T-cell (primary cell): ENCODE data around the gene KIF3A. TPM values are rescaled to one million over a fixed set of nuclear protein-coding genes. Genes with fewer than 3 reads are reported as not detected.
A peak's percentile ranks its signal among the peaks of the same experiment; 100 is the strongest.

ENCODE experiments used
- ATAC-seq, 4 experiments: fragments of 200-7000 bp in 3 of 4; fragments of 150-1000 bp in 1 of 4; cut with Tn5 transposase; replicated peaks in 1 of 4; 1 replicate in 3 of 4; 2 replicates in 1 of 4; pipeline ENCODE4 v1.10.0; 2021; ENCODE audit warnings: moderate library complexity in 3 of 4, mild to moderate bottlenecking in 2 of 4, moderate number of reproducible peaks in 1 of 4
- CTCF ChIA-PET, 2 donors: fragments of 300-600 bp; sonication (Branson Sonifier 250); formaldehyde crosslinking; loops; one replicate each; lab custom pipeline; 2022; ENCODE audit warnings: antibody characterized with exemption in 2 of 2; lab: Charles Lee
- POLR2A ChIA-PET, 2 donors: fragments of 300-600 bp; sonication (Branson Sonifier 250); formaldehyde crosslinking; loops; one replicate each; lab custom pipeline; 2022; ENCODE audit warnings: antibody characterized with exemption in 2 of 2; lab: Charles Lee
- DNase-seq, 35 experiments: peaks; one replicate each; pipeline versions ENCODE4 v3.0.0 to v3.0.0-alpha.2; 2013 to 2023
- H3K27ac ChIP-seq: one replicate; pipeline ENCODE4 v1.5.1; 2013; ENCODE audit warnings: low read length
- H3K27me3 ChIP-seq, 2 experiments: replicated peaks in 1 of 2; 1 replicate in 1 of 2; 2 replicates in 1 of 2; pipeline versions ENCODE4 v1.6.1 to v1.7.0; 2013; ENCODE audit warnings: low read length in 1 of 2, mixed read lengths in 1 of 2; ENCODE audit not compliant: control insufficient read depth in 2 of 2, insufficient read depth in 2 of 2; ENCODE audit errors: extremely low read depth in 1 of 2
- H3K36me3 ChIP-seq, 2 donors: 1 replicate in 1 of 2; 2 replicates in 1 of 2; pipeline versions ENCODE4 v1.6.1 to v1.7.0; 2013; ENCODE audit warnings: low read length in 1 of 2; ENCODE audit not compliant: control insufficient read depth in 2 of 2, insufficient read depth in 1 of 2; ENCODE audit errors: extremely low read depth in 1 of 2
- H3K4me1 ChIP-seq, 2 experiments: 1 replicate in 1 of 2; 2 replicates in 1 of 2; pipeline versions ENCODE4 v1.6.1 to v1.7.0; 2013; ENCODE audit warnings: low read length in 2 of 2, mixed read lengths in 1 of 2; ENCODE audit not compliant: insufficient read depth in 2 of 2, control insufficient read depth in 1 of 2; ENCODE audit errors: extremely low read depth in 1 of 2
- H3K4me3 ChIP-seq, 2 donors: 1 replicate in 1 of 2; 2 replicates in 1 of 2; pipeline versions ENCODE4 v1.5.1 to v1.7.0; 2013; ENCODE audit warnings: mild to moderate bottlenecking in 2 of 2, low read length in 1 of 2, moderate library complexity in 1 of 2; ENCODE audit not compliant: control insufficient read depth in 1 of 2; ENCODE audit errors: extremely low read depth in 1 of 2
- H3K9me3 ChIP-seq: 2 replicates; pipeline ENCODE4 v1.7.0; 2013
- H3K27ac Mint-ChIP-seq, 2 donors: one replicate each; pipeline ENCODE4 v1.8.0; 2020 to 2021; ENCODE audit warnings: mild to moderate bottlenecking in 2 of 2, mixed read lengths in 2 of 2
- H3K27me3 Mint-ChIP-seq, 2 donors: one replicate each; pipeline ENCODE4 v1.8.0; 2021 to 2022; ENCODE audit warnings: mixed read lengths in 2 of 2
- H3K36me3 Mint-ChIP-seq: one replicate; pipeline ENCODE4 v1.8.0; 2021; ENCODE audit warnings: mixed read lengths
- H3K4me1 Mint-ChIP-seq, 3 donors: one replicate each; pipeline ENCODE4 v1.8.0; 2020 to 2022; ENCODE audit warnings: mixed read lengths in 3 of 3, mild to moderate bottlenecking in 1 of 3
- H3K4me3 Mint-ChIP-seq, 3 donors: one replicate each; pipeline ENCODE4 v1.8.0; 2020 to 2022; ENCODE audit warnings: mild to moderate bottlenecking in 3 of 3, mixed read lengths in 3 of 3, moderate library complexity in 3 of 3
- H3K9me3 Mint-ChIP-seq, 3 donors: one replicate each; pipeline ENCODE4 v1.8.0; 2020 to 2022; ENCODE audit warnings: mixed read lengths in 3 of 3
- WGBS: methylation state at CpG from one replicate; pipeline ENCODE4 v1.1.5; 2013; ENCODE audit warnings: missing lambda C conversion rate; ENCODE audit not compliant: insufficient coverage; 5-methylcytosine and 5-hydroxymethylcytosine counted together
- total RNA-seq, 35 experiments: library from RNA in 6 of 35; stranded (reverse) in 6 of 35; fragments of 120-200 nt in 1 of 35; gene quantifications; one replicate each; pipeline versions ENCODE4 v1.2.1 to v1.2.4 and lab custom pipeline; 2013 to 2026

KIF3A gene
- total RNA-seq, 5 donors from 2014 or later (not counting 1 experiment from before 2014, with no cell fraction given) = 13.8 to 15.9 (median 15.2) TPM

- no peak overlapping the region for H3K27ac Mint-ChIP-seq
- 97% methylated on average over 9 of the region's 13 CpGs for WGBS
- peaks cover 0 to 2% (median 0%) of the 10 kb centered on the region in 3 donors for H3K4me1 Mint-ChIP-seq
- no peak for DNase-seq
- H3K9me3 Mint-ChIP-seq = no peaks in the 10 kb centered on the region
- POLR2A ChIA-PET = no interaction called here
- no peaks in the 10 kb centered on the region for H3K4me1 ChIP-seq
- H3K27me3 Mint-ChIP-seq = no peaks in the 10 kb centered on the region
- H3K27ac ChIP-seq = no peak overlapping the region
- peaks cover 15% of the 10 kb centered on the region for H3K36me3 Mint-ChIP-seq
- H3K36me3 ChIP-seq = peaks cover 5 to 8% of the 10 kb centered on the region in 2 donors
- CTCF ChIA-PET = no interaction called here
- no peak for ATAC-seq
- no peaks in the 10 kb centered on the region for H3K27me3 ChIP-seq
- H3K4me3 Mint-ChIP-seq = no peak overlapping the region
- no peak overlapping the region for H3K4me3 ChIP-seq
- H3K9me3 ChIP-seq = no peaks in the 10 kb centered on the region
Observed at GRCh38 chr5:132758451-132758850, 21.1 kb upstream of the KIF3A start.

GRCh38 chr5:132756542-132756941 lies 19.2 kb upstream of the KIF3A start:
- ChIA-PET CTCF (interaction anchor here in 1 of 2 donors (1.7 kb wide), 1 partner anchor 61 kb away, joined by 3 read pairs; no protein-coding TSS in a partner anchor), POLR2A (no interaction called here)
- Histone ChIP-seq H3K9me3 (no peaks in the 10 kb centered on the region), H3K4me1 (no peaks in the 10 kb centered on the region), H3K27ac (no peak overlapping the region), H3K27me3 (no peaks in the 10 kb centered on the region), H3K36me3 (peaks cover 5 to 8% of the 10 kb centered on the region in 2 donors), H3K4me3 (no peak overlapping the region)
- ATAC-seq (no peak), DNase-seq (peak in 1 of 35 experiments; percentile 1)
- WGBS = 100% methylated on average over 2 of the region's 5 CpGs
- Mint-ChIP-seq H3K4me1 (peaks cover 1 to 6% (median 4%) of the 10 kb centered on the region in 3 donors), H3K27me3 (no peaks in the 10 kb centered on the region), H3K27ac (no peak overlapping the region), H3K36me3 (peaks cover 24% of the 10 kb centered on the region), H3K4me3 (no peak overlapping the region), H3K9me3 (no peaks in the 10 kb centered on the region)

GRCh38 chr5:132754947-132755346 lies 17.6 kb upstream of the KIF3A start:
- Mint-ChIP-seq H3K9me3 (no peaks in the 10 kb centered on the region), H3K27ac (no peak overlapping the region), H3K4me1 (peaks cover 6 to 14% (median 10%) of the 10 kb centered on the region in 3 donors), H3K27me3 (no peaks in the 10 kb centered on the region), H3K4me3 (no peak overlapping the region), H3K36me3 (peaks cover 20% of the 10 kb centered on the region)
- no peak for DNase-seq
- no peak overlapping the region for H3K4me3 ChIP-seq
- H3K4me1 ChIP-seq = no peaks in the 10 kb centered on the region
- H3K9me3 ChIP-seq = no peaks in the 10 kb centered on the region
- peak in 1 of 4 experiments; percentile 44 for ATAC-seq
- ChIA-PET POLR2A (no interaction called here), CTCF (interaction anchor here in 1 of 2 donors (0.9 kb wide), 1 partner anchor 65 kb away, joined by 3 read pairs; no protein-coding TSS in a partner anchor)
- no peaks in the 10 kb centered on the region for H3K27me3 ChIP-seq
- no peak overlapping the region for H3K27ac ChIP-seq
- peaks cover 5 to 13% of the 10 kb centered on the region in 2 donors for H3K36me3 ChIP-seq

GRCh38 chr5:132754111-132754510 lies 16.8 kb upstream of the KIF3A start:
- no peaks in the 10 kb centered on the region for H3K27me3 ChIP-seq
- WGBS = 100% methylated on average over 3 of the region's 4 CpGs
- Mint-ChIP-seq H3K4me3 (no peak overlapping the region), H3K9me3 (no peaks in the 10 kb centered on the region), H3K36me3 (peaks cover 20% of the 10 kb centered on the region), H3K27ac (no peak overlapping the region), H3K27me3 (no peaks in the 10 kb centered on the region), H3K4me1 (peaks cover 6 to 14% (median 14%) of the 10 kb centered on the region in 3 donors)
- ChIA-PET POLR2A (no interaction called here), CTCF (interaction anchor here in 1 of 2 donors (0.7 kb wide), 1 partner anchor 39 kb away, joined by 3 read pairs; no protein-coding TSS in a partner anchor)
- no peaks in the 10 kb centered on the region for H3K9me3 ChIP-seq
- DNase-seq = no peak
- no peak for ATAC-seq
- H3K4me3 ChIP-seq = no peak overlapping the region
- no peaks in the 10 kb centered on the region for H3K4me1 ChIP-seq
- no peak overlapping the region for H3K27ac ChIP-seq
- peaks cover 5 to 7% of the 10 kb centered on the region in 2 donors for H3K36me3 ChIP-seq

GRCh38 chr5:132753135-132753987 lies 16.0 kb upstream of the KIF3A start:
- CTCF ChIA-PET = no interaction called here
- POLR2A ChIA-PET = no interaction called here

GRCh38 chr5:132752581-132753125 lies 15.3 kb upstream of the KIF3A start:
- Mint-ChIP-seq H3K27me3 (no peaks in the 10 kb centered on the region), H3K9me3 (no peaks in the 10 kb centered on the region), H3K4me3 (no peak overlapping the region), H3K4me1 (peaks cover 6 to 21% (median 20%) of the 10 kb centered on the region in 3 donors), H3K36me3 (peaks cover 20% of the 10 kb centered on the region), H3K27ac (no peak overlapping the region)
- DNase-seq (no peak), ATAC-seq (no peak)
- Histone ChIP-seq H3K27me3 (no peaks in the 10 kb centered on the region), H3K9me3 (no peaks in the 10 kb centered on the region), H3K36me3 (peaks cover 3 to 7% of the 10 kb centered on the region in 2 donors), H3K4me1 (peaks cover 0 to 7% of the 10 kb centered on the region in 2 experiments), H3K4me3 (no peak overlapping the region), H3K27ac (no peak overlapping the region)
- CTCF ChIA-PET = interaction anchor here in 1 of 2 donors (0.7 kb wide), 1 partner anchor 42 kb away, joined by 3 read pairs; no protein-coding TSS in a partner anchor
- no CpG with 5 or more reads among the region's 1 CpG for WGBS
- POLR2A ChIA-PET = no interaction called here

More at GRCh38 chr5:132753135-132753987, 16.0 kb upstream of the KIF3A start:
- Histone ChIP-seq H3K27ac (no peak overlapping the region), H3K36me3 (peaks cover 3 to 7% of the 10 kb centered on the region in 2 donors), H3K27me3 (no peaks in the 10 kb centered on the region), H3K4me3 (no peak overlapping the region), H3K4me1 (no peaks in the 10 kb centered on the region), H3K9me3 (no peaks in the 10 kb centered on the region)
- peaks cover 6 to 19% (median 18%) of the 10 kb centered on the region in 3 donors for H3K4me1 Mint-ChIP-seq
- no peak overlapping the region for H3K4me3 Mint-ChIP-seq
- DNase-seq (no peak), ATAC-seq (peak in 2 of 4 experiments; percentile 36 to 48)
- WGBS = 100% methylated on average over 1 of the region's 2 CpGs
- no peaks in the 10 kb centered on the region for H3K9me3 Mint-ChIP-seq
- H3K36me3 Mint-ChIP-seq = peaks cover 20% of the 10 kb centered on the region
- H3K27me3 Mint-ChIP-seq = no peaks in the 10 kb centered on the region
- no peak overlapping the region for H3K27ac Mint-ChIP-seq
